Lung (tissue), 12 donors: Measurements from ENCODE around the gene NCOA7. TPM values are rescaled to one million over a fixed set of nuclear protein-coding genes. Genes with fewer than 3 reads are reported as not detected.

Experiments
- ATAC-seq: fragments of 200-7000 bp; cut with Tn5 transposase; one replicate; pipeline ENCODE4 v1.9.1; 2020; ENCODE audit warnings: moderate number of reproducible peaks; ENCODE audit not compliant: insufficient read depth, low FRiP score
- DNase-seq, 3 donors: peaks; one replicate each; pipeline ENCODE4 v3.0.0-alpha.2; 2013 to 2017
- H3K27ac ChIP-seq, 2 donors: one replicate each; pipeline ENCODE4 v1.5.1; 2013; ENCODE audit warnings: mild to moderate bottlenecking in 2 of 2, moderate library complexity in 2 of 2, control low read depth in 1 of 2, inconsistent platforms in 1 of 2, low read depth in 1 of 2, low read length in 1 of 2
- H3K27me3 ChIP-seq, 3 donors: one replicate each; pipeline ENCODE4 v1.5.1; 2013; ENCODE audit warnings: low read length in 2 of 3; ENCODE audit not compliant: control insufficient read depth in 3 of 3, insufficient read depth in 3 of 3
- H3K36me3 ChIP-seq, 4 donors: one replicate each; pipeline ENCODE4 v1.5.1; 2013; ENCODE audit warnings: low read length in 4 of 4, mild to moderate bottlenecking in 1 of 4, moderate library complexity in 1 of 4; ENCODE audit not compliant: control insufficient read depth in 4 of 4, insufficient read depth in 4 of 4
- H3K4me1 ChIP-seq, 5 donors: one replicate each; pipeline ENCODE4 v1.5.1; 2013; ENCODE audit warnings: low read length in 5 of 5, mild to moderate bottlenecking in 2 of 5, moderate library complexity in 1 of 5; ENCODE audit not compliant: control insufficient read depth in 5 of 5, insufficient read depth in 5 of 5
- H3K4me3 ChIP-seq: one replicate; pipeline ENCODE4 v1.5.1; 2013; ENCODE audit warnings: mild to moderate bottlenecking, control low read depth, moderate library complexity
- H3K9ac ChIP-seq, 2 donors: one replicate each; pipeline ENCODE4 v1.5.1; 2013; ENCODE audit warnings: low read length in 2 of 2, control low read depth in 1 of 2; ENCODE audit not compliant: insufficient read depth in 1 of 2
- H3K9me3 ChIP-seq, 4 donors: one replicate each; pipeline ENCODE4 v1.5.1; 2013; ENCODE audit warnings: low read length in 3 of 4, mild to moderate bottlenecking in 1 of 4, moderate library complexity in 1 of 4; ENCODE audit not compliant: control insufficient read depth in 4 of 4, insufficient read depth in 3 of 4
- WGBS, 2 donors: extraction: QIAGEN DNeasy Blood & Tissue Kit; methylation state at CpG; one replicate each; pipeline ENCODE4 v1.1.7; 2013; 5-methylcytosine and 5-hydroxymethylcytosine counted together
- polyA plus RNA-seq, 2 donors: library from polyadenylated mRNA; stranded (reverse); fragments of 200-250 nt; gene quantifications; one replicate each; pipeline ENCODE4 v1.2.1, GENCODE V29; 2013
- total RNA-seq, 2 donors: library from RNA; depleted of rRNA in 1 of 2; stranded (reverse); fragments of >200 nt in 1 of 2; gene quantifications; one replicate each; pipeline ENCODE4 v1.2.1, GENCODE V29; 2014 to 2021
- TF ChIP-seq, protein P1 (sequence below): IDR thresholded peaks from 2 replicates; pipeline ENCODE4 v1.5.1; 2012; ENCODE audit warnings: mild to moderate bottlenecking; ENCODE audit errors: control extremely low read depth, extremely low read depth
- donor health status: control.
- donor health status: control.
- donor health status: Bipolar disorder and iron deficiency.
- donor health status: healthy.
- donor health status: DM: yes; HTN: yes; CAD: no.

Gene NCOA7
- total and polyA plus RNA-seq, 4 donors: 28.9 to 81.4 (median 57.2) TPM

DNA sequence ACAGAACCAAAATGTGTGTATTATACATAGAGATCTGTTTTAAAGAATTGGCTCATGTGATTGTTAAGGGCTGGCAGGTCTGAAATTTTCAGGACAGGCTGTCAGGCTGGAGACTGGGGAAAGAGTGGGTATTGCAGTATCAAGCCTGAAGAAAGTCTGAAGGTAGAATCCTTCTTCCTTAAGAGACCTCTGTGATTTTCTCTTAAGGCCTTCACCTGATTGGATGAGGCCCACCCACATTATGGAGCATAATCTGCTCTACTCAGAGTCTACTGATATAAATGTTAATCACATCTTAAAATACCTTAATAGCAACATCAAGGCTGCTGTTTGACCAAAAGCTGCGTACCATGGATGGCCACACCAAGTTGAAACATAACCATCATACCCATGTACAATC, 122.4 kb downstream of the NCOA7 start:
- H3K4me1 ChIP-seq: no peaks in the 10 kb centered on the region
- no peak overlapping the region for H3K27ac ChIP-seq
- 94 to 98% methylated on average over 1 of the region's 1 CpG for WGBS, 2 donors
- peaks cover 0 to 16% (median 4%) of the 10 kb centered on the region in 4 donors for H3K36me3 ChIP-seq
- TF ChIP-seq, protein P1, sequence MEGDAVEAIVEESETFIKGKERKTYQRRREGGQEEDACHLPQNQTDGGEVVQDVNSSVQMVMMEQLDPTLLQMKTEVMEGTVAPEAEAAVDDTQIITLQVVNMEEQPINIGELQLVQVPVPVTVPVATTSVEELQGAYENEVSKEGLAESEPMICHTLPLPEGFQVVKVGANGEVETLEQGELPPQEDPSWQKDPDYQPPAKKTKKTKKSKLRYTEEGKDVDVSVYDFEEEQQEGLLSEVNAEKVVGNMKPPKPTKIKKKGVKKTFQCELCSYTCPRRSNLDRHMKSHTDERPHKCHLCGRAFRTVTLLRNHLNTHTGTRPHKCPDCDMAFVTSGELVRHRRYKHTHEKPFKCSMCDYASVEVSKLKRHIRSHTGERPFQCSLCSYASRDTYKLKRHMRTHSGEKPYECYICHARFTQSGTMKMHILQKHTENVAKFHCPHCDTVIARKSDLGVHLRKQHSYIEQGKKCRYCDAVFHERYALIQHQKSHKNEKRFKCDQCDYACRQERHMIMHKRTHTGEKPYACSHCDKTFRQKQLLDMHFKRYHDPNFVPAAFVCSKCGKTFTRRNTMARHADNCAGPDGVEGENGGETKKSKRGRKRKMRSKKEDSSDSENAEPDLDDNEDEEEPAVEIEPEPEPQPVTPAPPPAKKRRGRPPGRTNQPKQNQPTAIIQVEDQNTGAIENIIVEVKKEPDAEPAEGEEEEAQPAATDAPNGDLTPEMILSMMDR: no peak
- H3K4me3 ChIP-seq: no peak overlapping the region
- H3K9ac ChIP-seq: no peak overlapping the region
- no peaks in the 10 kb centered on the region for H3K9me3 ChIP-seq
- DNase-seq (no peak), ATAC-seq (no peak)
- no peaks in the 10 kb centered on the region for H3K27me3 ChIP-seq

DNA sequence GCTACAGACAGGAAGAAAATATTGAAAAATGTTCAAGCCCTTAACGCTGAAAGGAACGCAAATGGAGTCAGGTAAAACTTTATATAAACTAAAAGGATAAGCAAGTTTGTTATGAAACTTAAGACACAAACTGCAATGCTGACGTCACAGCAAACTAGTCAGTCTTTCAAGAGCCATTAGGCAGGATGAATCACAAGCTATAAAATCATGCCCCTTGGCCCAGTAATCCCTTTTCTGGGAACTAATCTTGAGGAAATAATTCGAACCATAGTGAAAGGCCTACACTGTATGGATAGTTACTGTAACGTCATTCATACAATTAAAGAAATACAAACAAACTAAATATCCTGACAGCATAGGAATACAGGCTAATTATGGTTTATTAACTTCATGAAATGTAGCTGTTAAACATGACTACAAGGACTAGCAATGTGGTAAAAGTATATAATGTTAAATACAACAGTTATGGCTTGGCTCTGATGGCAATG, 123.1 kb downstream of the NCOA7 start:
- DNase-seq (no peak), ATAC-seq (no peak)
- Histone ChIP-seq H3K27ac (no peak overlapping the region), H3K4me3 (no peak overlapping the region), H3K9ac (no peak overlapping the region), H3K27me3 (no peaks in the 10 kb centered on the region), H3K4me1 (peaks cover 0 to under 1% (median 0%) of the 10 kb centered on the region in 5 donors), H3K36me3 (peaks cover 0 to 16% (median 2%) of the 10 kb centered on the region in 4 donors), H3K9me3 (no peaks in the 10 kb centered on the region)
- TF ChIP-seq, protein P1: no peak
- WGBS, 2 donors: 56 to 66% methylated on average over 5 of the region's 5 CpGs

DNA sequence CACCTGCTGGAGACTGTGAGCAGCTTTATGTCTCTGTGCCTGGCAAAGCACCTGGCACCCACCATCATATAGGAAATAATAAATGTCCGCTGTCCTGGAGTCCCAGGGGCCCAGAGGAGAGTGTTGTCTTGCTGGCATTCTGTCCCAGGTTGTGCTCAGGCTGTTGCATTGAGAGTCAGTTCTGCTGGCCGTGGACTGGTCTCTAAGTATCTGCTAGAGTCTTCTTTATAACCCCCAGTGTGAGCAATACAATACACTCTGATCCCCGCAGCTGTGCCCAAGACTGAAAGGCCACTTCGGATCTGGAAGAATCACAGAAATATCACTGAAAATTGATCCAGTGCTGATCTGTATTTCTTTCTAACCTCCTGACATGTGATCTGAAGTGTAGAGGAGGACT, 127.5 kb downstream of the NCOA7 start:
- Histone ChIP-seq H3K9me3 (no peaks in the 10 kb centered on the region), H3K27ac (peak overlapping the region in 1 of 2 donors; percentile 56), H3K4me1 (peaks cover 0 to 4% (median 1%) of the 10 kb centered on the region in 5 donors), H3K36me3 (peaks cover 5 to 26% (median 7%) of the 10 kb centered on the region in 4 donors), H3K4me3 (no peak overlapping the region), H3K27me3 (no peaks in the 10 kb centered on the region), H3K9ac (no peak overlapping the region)
- DNase-seq (no peak), ATAC-seq (no peak)
- 76 to 87% methylated on average over 4 of the region's 4 CpGs for WGBS, 2 donors
- TF ChIP-seq, protein P1: no peak
